Measurements from ENCODE around the gene EHD3. TPM values are rescaled to one million over a fixed set of nuclear protein-coding genes. Genes with fewer than 3 reads are reported as not detected.

The EHD3 gene
- total RNA-seq, 1 donor from 2014 or later: 8.0 TPM

DNA sequence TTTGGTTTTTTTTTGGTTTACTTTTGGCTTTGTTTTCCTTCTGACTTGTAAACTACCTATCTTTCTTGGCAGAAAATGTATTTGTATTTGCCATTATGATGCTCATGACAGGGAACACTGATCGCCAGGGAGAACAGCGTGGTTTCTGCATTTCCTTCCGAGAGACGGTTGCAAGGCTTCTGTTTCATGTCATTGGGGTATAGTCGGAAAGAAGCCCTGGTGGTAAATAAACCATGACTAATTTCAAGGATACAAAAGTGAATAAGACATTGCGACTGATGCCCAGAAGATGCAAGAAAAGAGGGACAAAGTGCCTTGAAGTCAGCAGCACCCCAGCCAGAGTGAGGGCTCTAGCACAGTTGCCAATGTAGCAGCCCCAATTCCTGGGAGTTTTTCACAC is 12.4 kb upstream of the EHD3 start:
- DNase-seq (ENCODE audit: low spot score): no peak
- Mint-ChIP-seq H3K4me3 (ENCODE audit: unreplicated experiment) (no peak overlapping the region), H3K4me1 (ENCODE audit: unreplicated experiment) (peaks cover 25% of the 10 kb centered on the region)

GRCh38 chr2:31222071-31222470 is 11.9 kb upstream of the EHD3 start:
- Mint-ChIP-seq H3K4me3 (ENCODE audit: unreplicated experiment) (no peak overlapping the region), H3K36me3 (ENCODE audit: low read depth, unreplicated experiment) (no peaks in the 10 kb centered on the region), H3K4me1 (ENCODE audit: unreplicated experiment) (peaks cover 25% of the 10 kb centered on the region), H3K27me3 (ENCODE audit: unreplicated experiment) (peaks cover 3% of the 10 kb centered on the region), H3K27ac (ENCODE audit: unreplicated experiment) (no peak overlapping the region), H3K9me3 (ENCODE audit: unreplicated experiment) (no peaks in the 10 kb centered on the region)
- TF ChIP-seq, protein P1, sequence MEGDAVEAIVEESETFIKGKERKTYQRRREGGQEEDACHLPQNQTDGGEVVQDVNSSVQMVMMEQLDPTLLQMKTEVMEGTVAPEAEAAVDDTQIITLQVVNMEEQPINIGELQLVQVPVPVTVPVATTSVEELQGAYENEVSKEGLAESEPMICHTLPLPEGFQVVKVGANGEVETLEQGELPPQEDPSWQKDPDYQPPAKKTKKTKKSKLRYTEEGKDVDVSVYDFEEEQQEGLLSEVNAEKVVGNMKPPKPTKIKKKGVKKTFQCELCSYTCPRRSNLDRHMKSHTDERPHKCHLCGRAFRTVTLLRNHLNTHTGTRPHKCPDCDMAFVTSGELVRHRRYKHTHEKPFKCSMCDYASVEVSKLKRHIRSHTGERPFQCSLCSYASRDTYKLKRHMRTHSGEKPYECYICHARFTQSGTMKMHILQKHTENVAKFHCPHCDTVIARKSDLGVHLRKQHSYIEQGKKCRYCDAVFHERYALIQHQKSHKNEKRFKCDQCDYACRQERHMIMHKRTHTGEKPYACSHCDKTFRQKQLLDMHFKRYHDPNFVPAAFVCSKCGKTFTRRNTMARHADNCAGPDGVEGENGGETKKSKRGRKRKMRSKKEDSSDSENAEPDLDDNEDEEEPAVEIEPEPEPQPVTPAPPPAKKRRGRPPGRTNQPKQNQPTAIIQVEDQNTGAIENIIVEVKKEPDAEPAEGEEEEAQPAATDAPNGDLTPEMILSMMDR (IDR thresholded peaks at IDR 0.05; ENCODE audit: unreplicated experiment): no peak
- no peak for DNase-seq (ENCODE audit: low spot score)

More for the DNA sequence above, 12.4 kb upstream of the EHD3 start:
- H3K27ac Mint-ChIP-seq (ENCODE audit: unreplicated experiment): no peak overlapping the region
- TF ChIP-seq, protein P1 (IDR thresholded peaks at IDR 0.05; ENCODE audit: unreplicated experiment): no peak
- no peaks in the 10 kb centered on the region for H3K36me3 Mint-ChIP-seq (ENCODE audit: low read depth, unreplicated experiment)
- no peaks in the 10 kb centered on the region for H3K9me3 Mint-ChIP-seq (ENCODE audit: unreplicated experiment)
- H3K27me3 Mint-ChIP-seq (ENCODE audit: unreplicated experiment): peaks cover 3% of the 10 kb centered on the region

DNA sequence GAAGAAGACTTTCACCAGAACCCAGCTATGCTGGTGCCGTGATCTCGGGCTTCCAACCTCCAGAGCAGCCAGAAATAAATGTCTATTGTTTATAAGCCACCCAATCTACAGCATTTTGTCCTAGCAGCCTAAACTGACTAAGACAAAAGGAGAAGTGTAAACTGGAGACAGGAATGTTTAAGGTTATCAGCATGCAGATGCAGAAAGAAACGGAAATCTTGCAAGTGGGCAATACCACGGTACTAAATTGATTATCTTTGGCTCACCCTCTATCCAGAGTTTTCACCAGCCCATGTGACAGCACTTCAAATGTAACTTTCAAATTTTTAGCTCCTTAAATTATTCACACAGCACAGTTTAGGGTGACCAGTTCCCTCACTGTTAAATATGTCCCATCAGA is 10.9 kb upstream of the EHD3 start:
- no peaks in the 10 kb centered on the region for H3K36me3 Mint-ChIP-seq (ENCODE audit: low read depth, unreplicated experiment)
- H3K27ac Mint-ChIP-seq (ENCODE audit: unreplicated experiment): no peak overlapping the region
- no peak overlapping the region for H3K4me3 Mint-ChIP-seq (ENCODE audit: unreplicated experiment)
- H3K27me3 Mint-ChIP-seq (ENCODE audit: unreplicated experiment): peaks cover 3% of the 10 kb centered on the region
- no peaks in the 10 kb centered on the region for H3K9me3 Mint-ChIP-seq (ENCODE audit: unreplicated experiment)
- H3K4me1 Mint-ChIP-seq (ENCODE audit: unreplicated experiment): peaks cover 19% of the 10 kb centered on the region
- TF ChIP-seq, protein P1 (IDR thresholded peaks at IDR 0.05; ENCODE audit: unreplicated experiment): no peak
- DNase-seq (ENCODE audit: low spot score): no peak

DNA sequence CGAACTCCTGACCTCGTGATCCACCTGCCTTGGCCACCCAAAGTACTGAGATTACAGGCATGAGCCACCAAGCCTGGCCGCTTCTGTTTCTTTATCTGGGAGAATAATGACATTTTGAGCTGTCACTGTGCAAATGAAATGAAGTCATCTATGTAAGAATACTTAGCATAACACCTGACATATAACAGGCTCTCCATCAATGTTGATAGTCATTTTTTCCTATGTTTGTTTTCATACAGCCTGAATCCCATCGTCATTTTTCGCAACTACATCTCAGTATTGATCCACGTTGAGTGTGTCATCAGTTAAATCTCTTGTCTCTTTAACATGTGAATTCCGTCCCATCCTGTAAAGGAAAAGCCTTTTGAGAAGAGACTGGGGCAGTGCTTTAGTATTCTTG is 10.2 kb upstream of the EHD3 start:
- peaks cover 3% of the 10 kb centered on the region for H3K27me3 Mint-ChIP-seq (ENCODE audit: unreplicated experiment)
- H3K9me3 Mint-ChIP-seq (ENCODE audit: unreplicated experiment): no peaks in the 10 kb centered on the region
- no peaks in the 10 kb centered on the region for H3K36me3 Mint-ChIP-seq (ENCODE audit: low read depth, unreplicated experiment)
- DNase-seq (ENCODE audit: low spot score): no peak
- TF ChIP-seq, protein P1 (IDR thresholded peaks at IDR 0.05; ENCODE audit: unreplicated experiment): no peak
- H3K27ac Mint-ChIP-seq (ENCODE audit: unreplicated experiment): no peak overlapping the region
- H3K4me1 Mint-ChIP-seq (ENCODE audit: unreplicated experiment): peaks cover 12% of the 10 kb centered on the region
- H3K4me3 Mint-ChIP-seq (ENCODE audit: unreplicated experiment): no peak overlapping the region

GRCh38 chr2:31226266-31226665 is 7.7 kb upstream of the EHD3 start:
- Mint-ChIP-seq H3K36me3 (ENCODE audit: low read depth, unreplicated experiment) (no peaks in the 10 kb centered on the region), H3K9me3 (ENCODE audit: unreplicated experiment) (no peaks in the 10 kb centered on the region), H3K27ac (ENCODE audit: unreplicated experiment) (no peak overlapping the region), H3K4me3 (ENCODE audit: unreplicated experiment) (no peak overlapping the region), H3K27me3 (ENCODE audit: unreplicated experiment) (peaks cover 3% of the 10 kb centered on the region), H3K4me1 (ENCODE audit: unreplicated experiment) (no peaks in the 10 kb centered on the region)
- TF ChIP-seq, protein P1 (IDR thresholded peaks at IDR 0.05; ENCODE audit: unreplicated experiment): no peak
- DNase-seq (ENCODE audit: low spot score): no peak

Data from endothelial cell (in vitro differentiated cells).